Measurements from ENCODE around the gene SERF1A. TPM values are rescaled to one million over a fixed set of nuclear protein-coding genes. Genes with fewer than 3 reads are reported as not detected.

Gene SERF1A
- total and polyA plus RNA-seq, 9 of the 15 experiments (the other 6 are each of a cell fraction or from before 2014, with no cell fraction given), result 0.71 to 4.0 (median 2.9) TPM

Small RNA genes lying within 50 kb of the gene (small RNA-seq; reads per million reads assigned to genes)
- gene CDH12P1, result not detected

Other genes starting within 250 kb of the SERF1A start
- 71.4 and 82.0 TPM in 2 replicates for gene SMN1, start 24.4 kb downstream of the SERF1A start, total RNA-seq (2014; rRNA removed)
- gene SMN1, start 24.4 kb downstream of the SERF1A start, total RNA-seq (2014; rRNA removed; fragmentation: Illumina TruSeq; extraction: Trizol), result 85.4 and 98.8 TPM in 2 replicates
- gene SMN1, start 24.4 kb downstream of the SERF1A start, total RNA-seq (2015; rRNA removed; fragmentation: Illumina TruSeq; extraction: Trizol), result 83.4 and 94.5 TPM in 2 replicates
- 46.5 and 53.0 TPM in 2 replicates for gene SMN1, start 24.4 kb downstream of the SERF1A start, total RNA-seq (2021)
- gene SMN1, start 24.4 kb downstream of the SERF1A start, polyA plus RNA-seq (2011; rRNA removed), result 88.3 and 89.8 TPM in 2 replicates
- gene SMN1, start 24.4 kb downstream of the SERF1A start, polyA plus RNA-seq (2014; fragmentation: Illumina TruSeq; extraction: Trizol), result 78.3 and 85.4 TPM in 2 replicates
- 100 to 1,000 TPM in 1 of 2 experiments, 10 to 100 TPM in 1; 65.8 to 112 TPM for gene SMN1, start 24.4 kb downstream of the SERF1A start, polyA plus RNA-seq (2014; fragmentation: Nextera tagmentation; extraction: Ambion mirVana)
- gene SMN1, start 24.4 kb downstream of the SERF1A start, polyA plus RNA-seq (2014; rRNA removed), result 113 and 135 TPM in 2 replicates
- gene NAIP, start 124.7 kb downstream of the SERF1A start, total RNA-seq (2014; rRNA removed), result 1.5 and 2.8 TPM in 2 replicates
- gene NAIP, start 124.7 kb downstream of the SERF1A start, total RNA-seq (2014; rRNA removed; fragmentation: Illumina TruSeq; extraction: Trizol), result 6.3 and 6.4 TPM in 2 replicates
- gene NAIP, start 124.7 kb downstream of the SERF1A start, total RNA-seq (2015; rRNA removed; fragmentation: Illumina TruSeq; extraction: Trizol), result 4.8 and 6.2 TPM in 2 replicates
- 2.9 and 3.6 TPM in 2 replicates for gene NAIP, start 124.7 kb downstream of the SERF1A start, total RNA-seq (2021)
- 4.1 and 4.3 TPM in 2 replicates for gene NAIP, start 124.7 kb downstream of the SERF1A start, polyA plus RNA-seq (2011; rRNA removed)
- 2.6 and 4.0 TPM in 2 replicates for gene NAIP, start 124.7 kb downstream of the SERF1A start, polyA plus RNA-seq (2014; fragmentation: Illumina TruSeq; extraction: Trizol)
- gene NAIP, start 124.7 kb downstream of the SERF1A start, polyA plus RNA-seq (2014; fragmentation: Nextera tagmentation; extraction: Ambion mirVana), result 1 to 10 TPM; 2.1 to 2.4 TPM
- gene NAIP, start 124.7 kb downstream of the SERF1A start, polyA plus RNA-seq (2014; rRNA removed), result 3.3 and 3.6 TPM in 2 replicates
- gene GTF2H2, start 167.0 kb downstream of the SERF1A start, total RNA-seq (2014; rRNA removed), result 42.7 and 71.3 TPM in 2 replicates
- 91.9 and 94.7 TPM in 2 replicates for gene GTF2H2, start 167.0 kb downstream of the SERF1A start, total RNA-seq (2014; rRNA removed; fragmentation: Illumina TruSeq; extraction: Trizol)
- gene GTF2H2, start 167.0 kb downstream of the SERF1A start, total RNA-seq (2015; rRNA removed; fragmentation: Illumina TruSeq; extraction: Trizol), result 89.7 and 104 TPM in 2 replicates
- 51.8 and 54.0 TPM in 2 replicates for gene GTF2H2, start 167.0 kb downstream of the SERF1A start, total RNA-seq (2021)
- gene GTF2H2, start 167.0 kb downstream of the SERF1A start, polyA plus RNA-seq (2011; rRNA removed), result 35.4 and 46.9 TPM in 2 replicates
- gene GTF2H2, start 167.0 kb downstream of the SERF1A start, polyA plus RNA-seq (2014; fragmentation: Illumina TruSeq; extraction: Trizol), result 66.3 and 70.6 TPM in 2 replicates
- gene GTF2H2, start 167.0 kb downstream of the SERF1A start, polyA plus RNA-seq (2014; fragmentation: Nextera tagmentation; extraction: Ambion mirVana), result 100 to 1,000 TPM; 133 to 171 TPM
- 88.3 and 99.4 TPM in 2 replicates for gene GTF2H2, start 167.0 kb downstream of the SERF1A start, polyA plus RNA-seq (2014; rRNA removed)